HepG2 (cell line): ENCODE data around the gene PDCD2. TPM values are rescaled to one million over a fixed set of nuclear protein-coding genes. Genes with fewer than 3 reads are reported as not detected.
A peak's percentile ranks its signal among the peaks of the same experiment; 100 is the strongest.

Source experiments
- ARHGAP35 ChIP-seq: sonication (generic); formaldehyde crosslinking; IDR thresholded peaks from 2 replicates; pipeline ENCODE4 v1.9.0; 2022; ENCODE audit warnings: mild to moderate bottlenecking, inconsistent platforms, moderate library complexity, missing genetic modification reagents, borderline replicate concordance
- BCLAF1 ChIP-seq: fragments of 450-650 bp; IDR thresholded peaks from 2 replicates; pipeline ENCODE4 v1.6.1; 2017; ENCODE audit warnings: mild to moderate bottlenecking
- CHCHD3 ChIP-seq: sonication (generic); formaldehyde crosslinking; IDR thresholded peaks from 2 replicates; pipeline ENCODE4 v1.8.0; 2022; ENCODE audit warnings: mild to moderate bottlenecking, missing genetic modification reagents, moderate library complexity
- FOXC1 ChIP-seq: sonication (generic); formaldehyde crosslinking; IDR thresholded peaks from 2 replicates; pipeline ENCODE4 v1.8.0; 2022; ENCODE audit warnings: mild to moderate bottlenecking, missing genetic modification reagents, borderline replicate concordance
- FOXK1 ChIP-seq: sonication (generic); formaldehyde crosslinking; IDR thresholded peaks from 2 replicates; pipeline ENCODE4 v1.4.0; 2020; ENCODE audit warnings: low read depth, missing genetic modification reagents, borderline replicate concordance
- HMG20A ChIP-seq: IDR thresholded peaks from 2 replicates; pipeline ENCODE4 v1.6.1; 2016; ENCODE audit warnings: borderline replicate concordance
- HNF4A ChIP-seq: sonication (generic); formaldehyde crosslinking; IDR thresholded peaks from 2 replicates; pipeline ENCODE4 v1.4.0; 2020; ENCODE audit warnings: missing genetic modification reagents
- KMT2A ChIP-seq: sonication (generic); formaldehyde crosslinking; IDR thresholded peaks from 2 replicates; pipeline ENCODE4 v1.4.0; 2020; ENCODE audit warnings: missing genetic modification reagents
- NFE2 ChIP-seq: sonication (generic); formaldehyde crosslinking; IDR thresholded peaks from 2 replicates; pipeline ENCODE4 v1.4.0; 2020; ENCODE audit warnings: missing genetic modification reagents
- SATB2 ChIP-seq: sonication (generic); formaldehyde crosslinking; IDR thresholded peaks from 2 replicates; pipeline ENCODE4 v1.5.0; 2020; ENCODE audit warnings: missing genetic modification reagents
- SMAD1 ChIP-seq: sonication (generic); formaldehyde crosslinking; IDR thresholded peaks from 2 replicates; pipeline ENCODE4 v1.4.0; 2020; ENCODE audit warnings: missing genetic modification reagents, low read depth, mild to moderate bottlenecking, borderline replicate concordance
- SRSF1 ChIP-seq: fragments of 200-400 bp; formaldehyde crosslinking; optimal IDR thresholded peaks from 2 replicates; pipeline ENCODE3; 2017; ENCODE audit warnings: mild to moderate bottlenecking, low read depth, low read length, moderate library complexity
- ZBTB42 ChIP-seq: sonication (generic); formaldehyde crosslinking; IDR thresholded peaks from 2 replicates; pipeline ENCODE4 v1.5.0; 2020; ENCODE audit warnings: mild to moderate bottlenecking, missing genetic modification reagents
- ZNF558 ChIP-seq: sonication (generic); formaldehyde crosslinking; IDR thresholded peaks from 2 replicates; pipeline ENCODE4 v1.9.0; 2022; ENCODE audit warnings: mild to moderate bottlenecking, missing genetic modification reagents, borderline replicate concordance
- ZNF772 ChIP-seq: sonication (generic); formaldehyde crosslinking; IDR thresholded peaks from 2 replicates; pipeline ENCODE4 v1.5.0; 2020; ENCODE audit warnings: mild to moderate bottlenecking, missing genetic modification reagents
- polyA plus RNA-seq, 8 experiments: library from polyadenylated mRNA; depleted of rRNA in 3 of 8; stranded (reverse) in 7 of 8; unstranded in 1 of 8; fragments of >200 nt; fragmentation: Illumina TruSeq in 4 of 8; extraction: Trizol in 4 of 8; gene quantifications; 2 replicates each; pipeline versions ENCODE4 v1.2.1 to v1.2.3, GENCODE V29; 2011 to 2016; ENCODE audit warnings: low read depth in 4 of 8, missing spikeins in 1 of 8, mixed read lengths in 1 of 8; ENCODE audit not compliant: insufficient read depth in 1 of 8
- total RNA-seq, 5 experiments: library from RNA; depleted of rRNA; stranded (reverse); fragments of >200 nt; fragmentation: Illumina TruSeq; extraction: Trizol; gene quantifications; 2 replicates each; pipeline ENCODE4 v1.2.3, GENCODE V29; 2016; ENCODE audit warnings: low read depth in 1 of 5
- TF ChIP-seq, protein P1 (sequence below): IDR thresholded peaks from 2 replicates; pipeline ENCODE4 v1.4.0; 2020; ENCODE audit warnings: mild to moderate bottlenecking, missing genetic modification reagents
- TF ChIP-seq, protein P2 (sequence below): sonication (generic); formaldehyde crosslinking; IDR thresholded peaks from 2 replicates; pipeline ENCODE4 v1.4.0; 2020; ENCODE audit warnings: mild to moderate bottlenecking, low read depth, missing genetic modification reagents
- TF ChIP-seq, protein P3 (sequence below): sonication (generic); formaldehyde crosslinking; IDR thresholded peaks from 2 replicates; pipeline ENCODE4 v1.8.0; 2022; ENCODE audit warnings: missing genetic modification reagents, mild to moderate bottlenecking, borderline replicate concordance
- TF ChIP-seq, protein P4 (sequence below): sonication (generic); formaldehyde crosslinking; IDR thresholded peaks from 2 replicates; pipeline ENCODE4 v1.5.0; 2020; ENCODE audit warnings: missing genetic modification reagents

Gene PDCD2
- total and polyA plus RNA-seq, 2 of the 13 experiments (the other 11 are each of a cell fraction or from before 2014, with no cell fraction given) = 83.6 to 133 TPM

GRCh38 chr6:170529839-170530469 is 54.5 kb downstream of the PDCD2 start (continued):
- no peak for TF ChIP-seq BCLAF1
- TF ChIP-seq SRSF1 = no peak
- TF ChIP-seq, protein P1, sequence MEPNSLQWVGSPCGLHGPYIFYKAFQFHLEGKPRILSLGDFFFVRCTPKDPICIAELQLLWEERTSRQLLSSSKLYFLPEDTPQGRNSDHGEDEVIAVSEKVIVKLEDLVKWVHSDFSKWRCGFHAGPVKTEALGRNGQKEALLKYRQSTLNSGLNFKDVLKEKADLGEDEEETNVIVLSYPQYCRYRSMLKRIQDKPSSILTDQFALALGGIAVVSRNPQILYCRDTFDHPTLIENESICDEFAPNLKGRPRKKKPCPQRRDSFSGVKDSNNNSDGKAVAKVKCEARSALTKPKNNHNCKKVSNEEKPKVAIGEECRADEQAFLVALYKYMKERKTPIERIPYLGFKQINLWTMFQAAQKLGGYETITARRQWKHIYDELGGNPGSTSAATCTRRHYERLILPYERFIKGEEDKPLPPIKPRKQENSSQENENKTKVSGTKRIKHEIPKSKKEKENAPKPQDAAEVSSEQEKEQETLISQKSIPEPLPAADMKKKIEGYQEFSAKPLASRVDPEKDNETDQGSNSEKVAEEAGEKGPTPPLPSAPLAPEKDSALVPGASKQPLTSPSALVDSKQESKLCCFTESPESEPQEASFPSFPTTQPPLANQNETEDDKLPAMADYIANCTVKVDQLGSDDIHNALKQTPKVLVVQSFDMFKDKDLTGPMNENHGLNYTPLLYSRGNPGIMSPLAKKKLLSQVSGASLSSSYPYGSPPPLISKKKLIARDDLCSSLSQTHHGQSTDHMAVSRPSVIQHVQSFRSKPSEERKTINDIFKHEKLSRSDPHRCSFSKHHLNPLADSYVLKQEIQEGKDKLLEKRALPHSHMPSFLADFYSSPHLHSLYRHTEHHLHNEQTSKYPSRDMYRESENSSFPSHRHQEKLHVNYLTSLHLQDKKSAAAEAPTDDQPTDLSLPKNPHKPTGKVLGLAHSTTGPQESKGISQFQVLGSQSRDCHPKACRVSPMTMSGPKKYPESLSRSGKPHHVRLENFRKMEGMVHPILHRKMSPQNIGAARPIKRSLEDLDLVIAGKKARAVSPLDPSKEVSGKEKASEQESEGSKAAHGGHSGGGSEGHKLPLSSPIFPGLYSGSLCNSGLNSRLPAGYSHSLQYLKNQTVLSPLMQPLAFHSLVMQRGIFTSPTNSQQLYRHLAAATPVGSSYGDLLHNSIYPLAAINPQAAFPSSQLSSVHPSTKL (CRISPR knock-in tag) = 0 out of 2 replicates have a peak, but pooled peaks have one; percentile 20
- no peak for TF ChIP-seq SATB2 (CRISPR knock-in tag)
- TF ChIP-seq, protein P2, sequence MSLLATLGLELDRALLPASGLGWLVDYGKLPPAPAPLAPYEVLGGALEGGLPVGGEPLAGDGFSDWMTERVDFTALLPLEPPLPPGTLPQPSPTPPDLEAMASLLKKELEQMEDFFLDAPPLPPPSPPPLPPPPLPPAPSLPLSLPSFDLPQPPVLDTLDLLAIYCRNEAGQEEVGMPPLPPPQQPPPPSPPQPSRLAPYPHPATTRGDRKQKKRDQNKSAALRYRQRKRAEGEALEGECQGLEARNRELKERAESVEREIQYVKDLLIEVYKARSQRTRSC (CRISPR knock-in tag) = no peak
- TF ChIP-seq FOXK1 (CRISPR knock-in tag) = no peak
- TF ChIP-seq, protein P3, sequence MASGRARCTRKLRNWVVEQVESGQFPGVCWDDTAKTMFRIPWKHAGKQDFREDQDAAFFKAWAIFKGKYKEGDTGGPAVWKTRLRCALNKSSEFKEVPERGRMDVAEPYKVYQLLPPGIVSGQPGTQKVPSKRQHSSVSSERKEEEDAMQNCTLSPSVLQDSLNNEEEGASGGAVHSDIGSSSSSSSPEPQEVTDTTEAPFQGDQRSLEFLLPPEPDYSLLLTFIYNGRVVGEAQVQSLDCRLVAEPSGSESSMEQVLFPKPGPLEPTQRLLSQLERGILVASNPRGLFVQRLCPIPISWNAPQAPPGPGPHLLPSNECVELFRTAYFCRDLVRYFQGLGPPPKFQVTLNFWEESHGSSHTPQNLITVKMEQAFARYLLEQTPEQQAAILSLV (CRISPR knock-in tag) = no peak
- no peak for TF ChIP-seq HNF4A
- TF ChIP-seq ARHGAP35 (CRISPR knock-in tag) = no peak
- TF ChIP-seq KMT2A (CRISPR knock-in tag) = no peak
- TF ChIP-seq, protein P4, sequence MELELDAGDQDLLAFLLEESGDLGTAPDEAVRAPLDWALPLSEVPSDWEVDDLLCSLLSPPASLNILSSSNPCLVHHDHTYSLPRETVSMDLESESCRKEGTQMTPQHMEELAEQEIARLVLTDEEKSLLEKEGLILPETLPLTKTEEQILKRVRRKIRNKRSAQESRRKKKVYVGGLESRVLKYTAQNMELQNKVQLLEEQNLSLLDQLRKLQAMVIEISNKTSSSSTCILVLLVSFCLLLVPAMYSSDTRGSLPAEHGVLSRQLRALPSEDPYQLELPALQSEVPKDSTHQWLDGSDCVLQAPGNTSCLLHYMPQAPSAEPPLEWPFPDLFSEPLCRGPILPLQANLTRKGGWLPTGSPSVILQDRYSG (CRISPR knock-in tag) = no peak
- TF ChIP-seq FOXC1 (CRISPR knock-in tag) = no peak
- no peak for TF ChIP-seq ZNF558 (CRISPR knock-in tag)
- TF ChIP-seq SMAD1 = no peak
- no peak for TF ChIP-seq ZBTB42 (CRISPR knock-in tag)
- TF ChIP-seq CHCHD3 (CRISPR knock-in tag) = no peak
- no peak for TF ChIP-seq HMG20A (CRISPR knock-in tag)
- TF ChIP-seq ZNF772 = no peak
- no peak for TF ChIP-seq NFE2 (CRISPR knock-in tag)
